GM12878 (cell line): Measurements from ENCODE around the gene MEG3. TPM values are rescaled to one million over a fixed set of nuclear protein-coding genes. Genes with fewer than 3 reads are reported as not detected.

Experiments
- ATAC-seq: fragments of 200-7000 bp; cut with Tn5 transposase; 3 replicates; pipeline ENCODE4 v1.9.1; 2020; ENCODE audit warnings: mild to moderate bottlenecking, moderate library complexity
- BruUV-seq: library from RNA; stranded (reverse); fragments of 400-500 nt; replicated peaks from 2 replicates; lab custom pipeline; 2021; lab: Mats Ljungman, UMichigan
- CTCF ChIA-PET: fragments of 300-600 bp; sonication (Branson Sonifier 250); formaldehyde crosslinking; extraction: SDS; loops from one replicate; lab custom pipeline; 2021; ENCODE audit warnings: inconsistent platforms; lab: Yijun Ruan, JAX
- POLR2A ChIA-PET: fragments of 350-600 bp; formaldehyde crosslinking; extraction: SDS; loops from one replicate; lab custom pipeline; 2021; ENCODE audit warnings: inconsistent platforms; lab: Charles Lee
- RAD21 ChIA-PET: fragments of 300-600 bp; sonication (Branson Sonifier 250); formaldehyde crosslinking; loops from one replicate; lab custom pipeline; 2023; ENCODE audit warnings: antibody characterized with exemption; ENCODE audit not compliant: unreplicated experiment; lab: Charles Lee
- SMC1A ChIA-PET: fragments of 300-600 bp; sonication (Branson Sonifier 250); formaldehyde crosslinking; loops from one replicate; lab custom pipeline; 2023; ENCODE audit not compliant: unreplicated experiment, uncharacterized antibody; lab: Charles Lee
- DNase-seq: peaks from one replicate; pipeline ENCODE4 v3.0.0-alpha.2; 2011; ENCODE audit warnings: low read depth, low spot score
- FAIRE-seq: peaks from 3 replicates; lab custom pipeline; 2011; peaks lifted over from hg19 to GRCh38; lab: Jason Lieb, UNC
- H2AFZ ChIP-seq: 2 replicates; pipeline ENCODE4 v1.6.0; 2011; ENCODE audit warnings: low read depth, low read length, control low read depth; ENCODE audit not compliant: control insufficient read depth
- H3K27ac ChIP-seq: 2 replicates; pipeline ENCODE4 v1.5.1; 2011; ENCODE audit warnings: control low read depth; ENCODE audit not compliant: control insufficient read depth, insufficient read depth
- H3K27me3 ChIP-seq, 2 experiments: replicated peaks in 1 of 2; 2 replicates each; pipeline versions ENCODE4 v1.6.0 to v1.6.1; 2011; ENCODE audit warnings: low read length in 1 of 2; ENCODE audit not compliant: control insufficient read depth in 2 of 2, insufficient read depth in 2 of 2
- H3K36me3 ChIP-seq, 2 experiments: 2 replicates each; pipeline ENCODE4 v1.5.1; 2011; ENCODE audit warnings: low read length in 1 of 2; ENCODE audit not compliant: control insufficient read depth in 2 of 2, insufficient read depth in 2 of 2
- H3K4me1 ChIP-seq: 2 replicates; pipeline ENCODE4 v1.6.1; 2011; ENCODE audit warnings: mild to moderate bottlenecking, low read length, moderate library complexity, mixed read lengths; ENCODE audit not compliant: control insufficient read depth, insufficient read depth
- H3K4me2 ChIP-seq: 2 replicates; pipeline ENCODE4 v1.6.0; 2011; ENCODE audit warnings: control low read depth; ENCODE audit not compliant: control insufficient read depth, insufficient read depth
- H3K4me3 ChIP-seq: fragments of 200-600 bp; sonication (generic); 2 replicates; pipeline ENCODE4 v1.5.1; 2016
- H3K79me2 ChIP-seq: 2 replicates; pipeline ENCODE4 v1.6.0; 2011; ENCODE audit warnings: low read length; ENCODE audit not compliant: control insufficient read depth, insufficient read depth
- H3K9ac ChIP-seq: 2 replicates; pipeline ENCODE4 v1.8.0; 2011; ENCODE audit warnings: low read length, control low read depth, mixed read lengths; ENCODE audit not compliant: control insufficient read depth, insufficient read depth
- H3K9me3 ChIP-seq: replicated peaks from 3 replicates; pipeline ENCODE4 v1.5.1; 2011; ENCODE audit warnings: mild to moderate bottlenecking, low read length; ENCODE audit not compliant: control insufficient read depth, insufficient read depth
- H4K20me1 ChIP-seq: 2 replicates; pipeline ENCODE4 v1.6.0; 2011; ENCODE audit not compliant: control insufficient read depth, insufficient read depth
- CBFB ChIP-seq: IDR thresholded peaks from 2 replicates; pipeline ENCODE4 v1.6.1; 2016; ENCODE audit warnings: antibody characterized with exemption, low read depth
- IKZF1 ChIP-seq: fragments of 450-650 bp; conservative IDR thresholded peaks from 2 replicates; pipeline ENCODE4 v1.6.1; 2017; ENCODE audit warnings: antibody characterized with exemption, mild to moderate bottlenecking
- IRF4 ChIP-seq: IDR thresholded peaks from 2 replicates; pipeline ENCODE4 v1.6.1; 2011; ENCODE audit warnings: low read depth, low read length
- JUNB ChIP-seq: IDR thresholded peaks from 2 replicates; pipeline ENCODE4 v1.6.1; 2016; ENCODE audit warnings: antibody characterized with exemption, mild to moderate bottlenecking
- KLF5 ChIP-seq: fragments of 450-650 bp; IDR thresholded peaks from 2 replicates; pipeline ENCODE4 v1.6.1; 2014; ENCODE audit warnings: mild to moderate bottlenecking; ENCODE audit not compliant: partially characterized antibody
- MYC ChIP-seq: IDR thresholded peaks from 2 replicates; pipeline ENCODE4 v1.6.1; 2011; ENCODE audit warnings: mild to moderate bottlenecking, low read length, moderate library complexity, inconsistent platforms; ENCODE audit not compliant: insufficient read depth, insufficient replicate concordance, insufficient read length, severe bottlenecking
- NFIC ChIP-seq: IDR thresholded peaks from 2 replicates; pipeline ENCODE4 v1.6.1; 2012; ENCODE audit warnings: low read depth, mild to moderate bottlenecking, inconsistent platforms, low read length, moderate library complexity
- NFYA ChIP-seq: IDR thresholded peaks from 2 replicates; pipeline ENCODE4 v1.6.1; 2011; ENCODE audit warnings: low read depth, mild to moderate bottlenecking, low read length, improper control_type of control experiment, borderline replicate concordance
- NR2F1 ChIP-seq: fragments of 450-650 bp; conservative IDR thresholded peaks from 2 replicates; pipeline ENCODE4 v1.6.1; 2017; ENCODE audit warnings: mild to moderate bottlenecking
- SIX5 ChIP-seq: IDR thresholded peaks from 2 replicates; pipeline ENCODE4 v1.6.1; 2011; ENCODE audit warnings: mild to moderate bottlenecking, low read depth, low read length, moderate library complexity; ENCODE audit not compliant: severe bottlenecking
- SMAD1 ChIP-seq: fragments of 450-650 bp; IDR thresholded peaks from 2 replicates; pipeline ENCODE4 v1.6.1; 2018; ENCODE audit warnings: mild to moderate bottlenecking, low read depth; ENCODE audit not compliant: partially characterized antibody
- STAT1 ChIP-seq: fragments of 450-650 bp; conservative IDR thresholded peaks from 2 replicates; pipeline ENCODE4 v1.6.1; 2014; ENCODE audit warnings: antibody characterized with exemption, mild to moderate bottlenecking
- SUZ12 ChIP-seq: fragments of 200-600 bp; sonication (generic); IDR thresholded peaks from one replicate; pipeline ENCODE4 v1.6.1; 2018; ENCODE audit warnings: antibody characterized with exemption, mild to moderate bottlenecking; ENCODE audit not compliant: unreplicated experiment
- WRNIP1 ChIP-seq: IDR thresholded peaks from 2 replicates; pipeline ENCODE4 v1.6.1; 2011; ENCODE audit warnings: low read depth, low read length, improper control_type of control experiment, borderline replicate concordance
- YY1 ChIP-seq: IDR thresholded peaks from 2 replicates; pipeline ENCODE4 v1.6.1; 2011; ENCODE audit warnings: low read depth, mild to moderate bottlenecking, low read length
- ZNF207 ChIP-seq: fragments of 450-650 bp; IDR thresholded peaks from 2 replicates; pipeline ENCODE4 v1.6.1; 2014; ENCODE audit warnings: antibody characterized with exemption, mild to moderate bottlenecking, borderline replicate concordance
- ZNF384 ChIP-seq: IDR thresholded peaks from 2 replicates; pipeline ENCODE4 v1.6.1; 2012; ENCODE audit warnings: low read depth, mild to moderate bottlenecking, low read length, improper control_type of control experiment, borderline replicate concordance
- ZSCAN29 ChIP-seq: fragments of 450-650 bp; IDR thresholded peaks from 2 replicates; pipeline ENCODE4 v1.6.1; 2017; ENCODE audit warnings: mild to moderate bottlenecking, moderate library complexity
- WGBS: methylation state at CpG from one replicate; pipeline ENCODE4 v1.1.6; 2016; ENCODE audit warnings: low lambda C conversion rate; ENCODE audit not compliant: insufficient replicate concordance, insufficient coverage; ENCODE audit errors: missing lambda C conversion rate; 5-methylcytosine and 5-hydroxymethylcytosine counted together
- in situ Hi-C: fragments of 300-500 bp; cut with MboI; formaldehyde crosslinking; loops from 9 replicates; pipeline ENCODE4 v1.14.3; 2018; ENCODE audit warnings: mixed read lengths
- intact Hi-C: fragments of 100-400 bp; cut with micrococcal nuclease; formaldehyde crosslinking; loops from one replicate; pipeline ENCODE4 v1.14.2; 2022; ENCODE audit not compliant: unreplicated experiment
- polyA plus RNA-seq, 11 experiments: library from polyadenylated mRNA; depleted of rRNA in 4 of 11; unstranded in 6 of 11; stranded (reverse) in 5 of 11; fragments of >200 nt; fragmentation: Nextera tagmentation in 4 of 11; fragmentation: Illumina TruSeq in 1 of 11; extraction: Ambion mirVana in 4 of 11; extraction: Trizol in 1 of 11; gene quantifications; 1 replicate in 1 of 11; 2 replicates in 10 of 11; pipeline versions ENCODE4 v1.2.1 to v1.2.3, GENCODE V29; 2011 to 2016; ENCODE audit warnings: inconsistent platforms in 2 of 11, missing spikeins in 2 of 11, low read depth in 1 of 11
- total RNA-seq, 4 experiments: library from RNA; depleted of rRNA in 3 of 4; stranded (reverse); fragments of >200 nt in 3 of 4; fragmentation: Illumina TruSeq in 1 of 4; extraction: Trizol in 1 of 4; gene quantifications; 2 replicates each; pipeline versions ENCODE4 v1.2.1 to v1.2.3, GENCODE V29; 2013 to 2021
- TF ChIP-seq, protein P1 (sequence below): IDR thresholded peaks from 2 replicates; pipeline ENCODE4 v1.6.1; 2011; ENCODE audit warnings: borderline replicate concordance, low read depth, mild to moderate bottlenecking, moderate library complexity, mixed read lengths, low read length; ENCODE audit not compliant: insufficient read depth; ENCODE audit errors: extremely low read length
- TF ChIP-seq, protein P2 (sequence below): IDR thresholded peaks from 2 replicates; pipeline ENCODE4 v1.6.1; 2011; ENCODE audit warnings: mild to moderate bottlenecking, low read depth, low read length, moderate library complexity; ENCODE audit not compliant: insufficient replicate concordance

The MEG3 gene
- total and polyA plus RNA-seq, 10 of the 15 experiments (the other 5 are each of a cell fraction or from before 2014, with no cell fraction given), result 0.03 to 2.9 (median 0.95) TPM; not detected in 7

DNA sequence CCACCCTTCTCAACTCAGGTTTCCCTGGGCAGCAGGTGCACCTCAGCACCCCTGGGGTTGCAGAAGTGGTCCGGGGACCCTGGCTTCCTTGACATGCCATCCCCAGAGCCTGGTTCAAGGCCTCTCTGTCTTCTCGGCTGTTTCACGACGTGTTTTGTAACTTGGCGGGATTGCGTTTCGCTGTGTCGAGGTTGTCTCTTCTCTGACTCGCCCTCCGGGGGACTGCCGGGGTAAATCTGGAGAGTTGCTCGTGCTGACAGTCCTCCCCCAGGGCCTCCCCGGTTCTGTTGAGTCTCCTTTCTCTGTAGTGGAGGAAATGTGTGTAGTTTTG lies 25.6 kb downstream of the MEG3 start:
- H3K4me1 ChIP-seq, result no peaks in the 10 kb centered on the region
- no peaks in the 10 kb centered on the region for H3K27me3 ChIP-seq
- RAD21 ChIA-PET, result interaction anchor here (1.2 kb wide), 1 partner anchor 383 kb away, joined by 4 read pairs; no protein-coding TSS in a partner anchor
- BruUV-seq, result no TSS peak
- H3K36me3 ChIP-seq, result no peaks in the 10 kb centered on the region
- POLR2A ChIA-PET, result no interaction called here
- no peak for ATAC-seq
- intact Hi-C loops, result loop anchor here (1.0 to 10.0 kb wide), 2 partner anchors 383 to 777 kb away; no protein-coding TSS in a partner anchor
- H3K4me3 ChIP-seq, result no peak overlapping the region
- WGBS, result 57% methylated on average over 13 of the region's 13 CpGs
- no peak overlapping the region for H2AFZ ChIP-seq
- TF ChIP-seq MYC (no peak), IKZF1 (no peak), NR2F1 (no peak), SIX5 (no peak), SMAD1 (no peak), YY1 (no peak), ZSCAN29 (no peak), WRNIP1 (no peak), STAT1 (no peak), NFYA (no peak), CBFB (no peak), SUZ12 (no peak), JUNB (no peak), ZNF207 (no peak), KLF5 (no peak), ZNF384 (no peak), IRF4 (no peak), NFIC (no peak)
- TF ChIP-seq, protein P1, sequence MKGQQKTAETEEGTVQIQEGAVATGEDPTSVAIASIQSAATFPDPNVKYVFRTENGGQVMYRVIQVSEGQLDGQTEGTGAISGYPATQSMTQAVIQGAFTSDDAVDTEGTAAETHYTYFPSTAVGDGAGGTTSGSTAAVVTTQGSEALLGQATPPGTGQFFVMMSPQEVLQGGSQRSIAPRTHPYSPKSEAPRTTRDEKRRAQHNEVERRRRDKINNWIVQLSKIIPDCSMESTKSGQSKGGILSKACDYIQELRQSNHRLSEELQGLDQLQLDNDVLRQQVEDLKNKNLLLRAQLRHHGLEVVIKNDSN, result no peak
- TF ChIP-seq, protein P2, sequence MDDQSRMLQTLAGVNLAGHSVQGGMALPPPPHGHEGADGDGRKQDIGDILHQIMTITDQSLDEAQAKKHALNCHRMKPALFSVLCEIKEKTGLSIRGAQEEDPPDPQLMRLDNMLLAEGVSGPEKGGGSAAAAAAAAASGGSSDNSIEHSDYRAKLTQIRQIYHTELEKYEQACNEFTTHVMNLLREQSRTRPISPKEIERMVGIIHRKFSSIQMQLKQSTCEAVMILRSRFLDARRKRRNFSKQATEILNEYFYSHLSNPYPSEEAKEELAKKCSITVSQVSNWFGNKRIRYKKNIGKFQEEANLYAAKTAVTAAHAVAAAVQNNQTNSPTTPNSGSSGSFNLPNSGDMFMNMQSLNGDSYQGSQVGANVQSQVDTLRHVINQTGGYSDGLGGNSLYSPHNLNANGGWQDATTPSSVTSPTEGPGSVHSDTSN, result no peak
- TF ChIP-seq, all 136 proteins: peak for 0
- CTCF ChIA-PET, result interaction anchor here (1.0 to 3.1 kb wide), 6 partner anchors 9 to 772 kb away, joined by 3 to 11 read pairs (median 3); no protein-coding TSS in a partner anchor
- in situ Hi-C loops, result loop anchor here (5.0 kb wide), 1 partner anchor 781 kb away; no protein-coding TSS in a partner anchor
- SMC1A ChIA-PET, result no interaction called here
- no peak for DNase-seq
- no peak for FAIRE-seq
- no peaks in the 10 kb centered on the region for H4K20me1 ChIP-seq
- H3K9me3 ChIP-seq, result no peaks in the 10 kb centered on the region
- no peak overlapping the region for H3K4me2 ChIP-seq
- H3K79me2 ChIP-seq, result no peaks in the 10 kb centered on the region
- no peak overlapping the region for H3K9ac ChIP-seq
- no peak overlapping the region for H3K27ac ChIP-seq
